Measurements from ENCODE around the gene SEMA3D. TPM values are rescaled to one million over a fixed set of nuclear protein-coding genes. Genes with fewer than 3 reads are reported as not detected.

Gene SEMA3D
- total RNA-seq, 1 donor from 2014 or later: 9.1 TPM

GRCh38 chr7:85184599-85185423 is 2.0 kb downstream of the SEMA3D start:
- Histone ChIP-seq H3K27me3 (ENCODE audit: insufficient read depth, low read length) (peaks cover 12% of the 10 kb centered on the region), H3K36me3 (ENCODE audit: insufficient read depth, low read length) (no peaks in the 10 kb centered on the region), H3K4me3 (ENCODE audit: insufficient read depth, low read depth, low read length) (peak overlapping the region; percentile 81), H3K4me2 (ENCODE audit: low read length) (peak overlapping the region; percentile 99), H4K20me1 (ENCODE audit: insufficient read depth, low read length) (no peaks in the 10 kb centered on the region), H2AFZ (ENCODE audit: low read depth, low read length) (peak overlapping the region; percentile 98), H3K4me1 (ENCODE audit: insufficient read depth, low read length) (peaks cover 5% of the 10 kb centered on the region), H3K79me2 (ENCODE audit: insufficient read depth, low read length) (no peaks in the 10 kb centered on the region), H3K9me3 (ENCODE audit: insufficient read depth, low read depth, low read length) (no peaks in the 10 kb centered on the region), H3K27ac (ENCODE audit: low read depth, low read length) (no peak overlapping the region), H3K9ac (ENCODE audit: low read length) (peak overlapping the region; percentile 80)
- Mint-ChIP-seq H3K27ac (ENCODE audit: unreplicated experiment) (peak overlapping the region; percentile 75), H3K4me3 (ENCODE audit: unreplicated experiment) (peak overlapping the region; percentile 87), H3K4me1 (ENCODE audit: low read depth, unreplicated experiment) (peaks cover 5% of the 10 kb centered on the region), H3K9me3 (ENCODE audit: unreplicated experiment) (peaks cover 5% of the 10 kb centered on the region), H3K36me3 (ENCODE audit: low read depth, unreplicated experiment) (no peaks in the 10 kb centered on the region), H3K27me3 (ENCODE audit: low read depth, unreplicated experiment) (peaks cover 17% of the 10 kb centered on the region)
- DNase-seq (ENCODE audit: low read depth): peak; percentile 36
- TF ChIP-seq, protein P1, sequence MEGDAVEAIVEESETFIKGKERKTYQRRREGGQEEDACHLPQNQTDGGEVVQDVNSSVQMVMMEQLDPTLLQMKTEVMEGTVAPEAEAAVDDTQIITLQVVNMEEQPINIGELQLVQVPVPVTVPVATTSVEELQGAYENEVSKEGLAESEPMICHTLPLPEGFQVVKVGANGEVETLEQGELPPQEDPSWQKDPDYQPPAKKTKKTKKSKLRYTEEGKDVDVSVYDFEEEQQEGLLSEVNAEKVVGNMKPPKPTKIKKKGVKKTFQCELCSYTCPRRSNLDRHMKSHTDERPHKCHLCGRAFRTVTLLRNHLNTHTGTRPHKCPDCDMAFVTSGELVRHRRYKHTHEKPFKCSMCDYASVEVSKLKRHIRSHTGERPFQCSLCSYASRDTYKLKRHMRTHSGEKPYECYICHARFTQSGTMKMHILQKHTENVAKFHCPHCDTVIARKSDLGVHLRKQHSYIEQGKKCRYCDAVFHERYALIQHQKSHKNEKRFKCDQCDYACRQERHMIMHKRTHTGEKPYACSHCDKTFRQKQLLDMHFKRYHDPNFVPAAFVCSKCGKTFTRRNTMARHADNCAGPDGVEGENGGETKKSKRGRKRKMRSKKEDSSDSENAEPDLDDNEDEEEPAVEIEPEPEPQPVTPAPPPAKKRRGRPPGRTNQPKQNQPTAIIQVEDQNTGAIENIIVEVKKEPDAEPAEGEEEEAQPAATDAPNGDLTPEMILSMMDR (IDR thresholded peaks at IDR 0.05; ENCODE audit: insufficient read depth, low read depth, low read length): no peak
- no peak for TF ChIP-seq EZH2 (IDR thresholded peaks at IDR 0.05; ENCODE audit: insufficient read depth, low read length)
- FAIRE-seq: no peak

GRCh38 chr7:85183296-85183695 is 3.6 kb downstream of the SEMA3D start:
- DNase-seq (ENCODE audit: low read depth) (no peak), FAIRE-seq (no peak)
- H3K4me3 ChIP-seq (ENCODE audit: insufficient read depth, low read depth, low read length): no peak overlapping the region
- no peaks in the 10 kb centered on the region for H3K36me3 ChIP-seq (ENCODE audit: insufficient read depth, low read length)
- H4K20me1 ChIP-seq (ENCODE audit: insufficient read depth, low read length): no peaks in the 10 kb centered on the region
- no peak overlapping the region for H3K9ac ChIP-seq (ENCODE audit: low read length)
- H3K9me3 ChIP-seq (ENCODE audit: insufficient read depth, low read depth, low read length): peaks cover 6% of the 10 kb centered on the region
- Mint-ChIP-seq H3K27ac (ENCODE audit: unreplicated experiment) (peak overlapping the region; percentile 4), H3K4me3 (ENCODE audit: unreplicated experiment) (no peak overlapping the region), H3K27me3 (ENCODE audit: low read depth, unreplicated experiment) (peaks cover 17% of the 10 kb centered on the region), H3K9me3 (ENCODE audit: unreplicated experiment) (peaks cover 10% of the 10 kb centered on the region), H3K4me1 (ENCODE audit: low read depth, unreplicated experiment) (peaks cover 5% of the 10 kb centered on the region), H3K36me3 (ENCODE audit: low read depth, unreplicated experiment) (peaks cover 3% of the 10 kb centered on the region)
- H3K27ac ChIP-seq (ENCODE audit: low read depth, low read length): no peak overlapping the region
- H2AFZ ChIP-seq (ENCODE audit: low read depth, low read length): no peak overlapping the region
- peaks cover 5% of the 10 kb centered on the region for H3K4me1 ChIP-seq (ENCODE audit: insufficient read depth, low read length)
- no peak for TF ChIP-seq EZH2 (IDR thresholded peaks at IDR 0.05; ENCODE audit: insufficient read depth, low read length)
- TF ChIP-seq, protein P1 (IDR thresholded peaks at IDR 0.05; ENCODE audit: insufficient read depth, low read depth, low read length): no peak
- no peaks in the 10 kb centered on the region for H3K79me2 ChIP-seq (ENCODE audit: insufficient read depth, low read length)
- peaks cover 12% of the 10 kb centered on the region for H3K27me3 ChIP-seq (ENCODE audit: insufficient read depth, low read length)
- no peak overlapping the region for H3K4me2 ChIP-seq (ENCODE audit: low read length)
